ENCODE measurements around the gene SSBP4. TPM values are rescaled to one million over a fixed set of nuclear protein-coding genes. Genes with fewer than 3 reads are reported as not detected.

The SSBP4 gene
- total RNA-seq, 1 donor from 2014 or later, result 84.3 TPM

DNA sequence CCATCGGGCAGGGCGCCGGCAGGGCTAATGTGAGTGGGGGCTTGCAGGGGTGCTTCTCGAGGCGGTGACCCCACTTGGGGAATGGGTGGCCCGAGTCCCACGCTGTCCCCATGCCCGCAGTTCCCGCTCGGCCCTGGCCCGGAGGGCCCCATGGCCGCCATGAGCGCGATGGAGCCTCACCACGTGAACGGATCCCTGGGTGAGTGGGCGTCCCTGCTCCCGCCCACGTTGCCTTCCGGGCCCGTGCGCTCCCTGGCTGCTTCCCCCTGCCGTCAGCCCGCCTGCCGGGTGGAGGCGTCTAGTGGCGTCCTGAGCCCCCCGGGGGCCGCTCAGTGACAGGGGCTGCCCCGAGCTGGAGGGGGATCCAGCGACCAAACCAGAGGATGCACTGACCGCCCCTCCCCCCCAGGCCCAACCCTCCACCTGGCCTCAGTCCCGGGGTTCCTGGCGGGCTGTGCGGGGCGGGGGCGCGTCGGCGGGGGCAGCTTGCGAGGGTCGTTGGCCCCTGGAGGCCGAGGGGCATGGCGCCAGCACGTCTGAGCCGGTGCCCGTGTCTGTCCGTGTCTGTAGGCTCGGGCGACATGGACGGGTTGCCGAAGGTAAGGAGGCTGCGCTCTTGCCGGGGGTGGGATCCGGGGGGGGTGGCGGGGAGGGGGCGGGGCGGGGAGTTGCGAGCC lies 14.0 kb downstream of the SSBP4 start:
- DNase-seq (ENCODE audit: low read depth, low spot score), result no peak

- DNase-seq (ENCODE audit: low read depth, low spot score), result no peak
These were observed 14.7 kb downstream of the SSBP4 start for GRCh38 chr19:18433735-18434398.

DNA sequence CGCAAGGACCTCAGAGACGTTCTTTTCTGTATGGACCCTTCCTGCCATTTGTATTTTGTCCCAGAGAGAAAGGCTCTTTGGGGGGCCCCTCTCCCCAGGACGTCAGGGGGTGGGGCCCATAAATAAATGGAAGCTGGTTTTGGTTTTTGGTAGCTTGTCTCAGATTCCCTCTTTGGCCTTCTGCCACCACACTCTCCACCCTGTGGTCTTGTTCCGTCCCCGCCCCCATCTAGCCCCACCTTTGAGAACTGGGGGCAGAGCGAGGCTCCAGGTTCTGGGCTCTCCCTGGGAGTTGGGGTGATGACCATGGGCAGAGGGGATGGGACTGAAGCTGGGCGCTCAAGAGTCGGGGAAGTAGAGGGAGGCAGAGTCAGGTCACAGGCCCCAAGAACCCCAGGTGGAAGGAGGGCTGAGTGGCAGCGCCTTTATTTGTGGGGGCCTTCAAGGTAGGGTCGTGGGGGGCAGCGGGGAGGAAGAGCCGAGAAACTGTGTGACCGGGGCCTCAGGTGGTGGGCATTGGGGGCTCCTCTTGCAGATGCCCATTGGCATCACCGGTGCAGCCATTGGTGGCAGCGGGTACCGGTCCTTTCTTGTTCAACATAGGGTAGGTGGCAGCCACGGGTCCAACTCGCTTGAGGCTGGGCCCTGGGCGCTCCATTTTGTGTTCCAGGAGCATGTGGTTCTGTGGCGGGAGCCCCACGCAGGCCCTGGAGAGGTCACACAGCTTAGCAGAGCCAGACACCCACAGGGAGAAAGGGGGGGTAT lies 15.4 kb downstream of the SSBP4 start:
- DNase-seq (ENCODE audit: low read depth, low spot score), result no peak

DNA sequence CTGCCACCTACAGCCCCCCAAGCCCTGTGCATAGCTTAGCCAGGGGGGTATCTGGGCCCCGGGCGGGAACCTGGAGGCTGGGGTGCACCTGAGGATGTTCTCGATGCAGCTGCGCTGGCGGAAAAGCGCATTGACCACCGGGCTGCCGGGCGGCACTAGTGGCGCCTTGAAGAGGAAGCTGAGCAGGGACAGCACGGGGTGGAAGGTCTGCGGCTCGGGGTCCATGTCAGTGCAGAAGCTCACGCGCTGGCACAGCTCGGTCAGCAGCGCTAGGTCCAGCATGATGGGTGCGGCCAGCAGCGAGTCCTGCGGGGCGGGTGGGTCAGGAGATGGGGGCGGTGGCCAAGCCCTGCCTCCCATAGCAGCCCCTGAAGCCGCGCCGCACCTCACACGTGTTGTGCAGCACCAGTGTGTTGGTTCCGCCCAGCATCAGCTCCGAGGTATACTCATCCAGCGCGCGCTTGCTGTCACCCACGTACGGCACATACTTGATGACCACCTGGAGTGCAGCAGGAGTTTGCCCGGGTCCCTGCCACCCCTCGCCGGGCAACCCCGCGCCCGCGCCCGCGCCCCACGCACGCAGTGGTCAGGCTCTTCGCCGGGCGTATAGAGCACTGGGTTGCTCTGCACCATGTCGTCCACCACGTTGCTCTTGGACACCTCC lies 16.1 kb downstream of the SSBP4 start:
- no peak for DNase-seq (ENCODE audit: low read depth, low spot score)

GRCh38 chr19:18435842-18436670 lies 16.9 kb downstream of the SSBP4 start:
- no peak for DNase-seq (ENCODE audit: low read depth, low spot score)

DNA sequence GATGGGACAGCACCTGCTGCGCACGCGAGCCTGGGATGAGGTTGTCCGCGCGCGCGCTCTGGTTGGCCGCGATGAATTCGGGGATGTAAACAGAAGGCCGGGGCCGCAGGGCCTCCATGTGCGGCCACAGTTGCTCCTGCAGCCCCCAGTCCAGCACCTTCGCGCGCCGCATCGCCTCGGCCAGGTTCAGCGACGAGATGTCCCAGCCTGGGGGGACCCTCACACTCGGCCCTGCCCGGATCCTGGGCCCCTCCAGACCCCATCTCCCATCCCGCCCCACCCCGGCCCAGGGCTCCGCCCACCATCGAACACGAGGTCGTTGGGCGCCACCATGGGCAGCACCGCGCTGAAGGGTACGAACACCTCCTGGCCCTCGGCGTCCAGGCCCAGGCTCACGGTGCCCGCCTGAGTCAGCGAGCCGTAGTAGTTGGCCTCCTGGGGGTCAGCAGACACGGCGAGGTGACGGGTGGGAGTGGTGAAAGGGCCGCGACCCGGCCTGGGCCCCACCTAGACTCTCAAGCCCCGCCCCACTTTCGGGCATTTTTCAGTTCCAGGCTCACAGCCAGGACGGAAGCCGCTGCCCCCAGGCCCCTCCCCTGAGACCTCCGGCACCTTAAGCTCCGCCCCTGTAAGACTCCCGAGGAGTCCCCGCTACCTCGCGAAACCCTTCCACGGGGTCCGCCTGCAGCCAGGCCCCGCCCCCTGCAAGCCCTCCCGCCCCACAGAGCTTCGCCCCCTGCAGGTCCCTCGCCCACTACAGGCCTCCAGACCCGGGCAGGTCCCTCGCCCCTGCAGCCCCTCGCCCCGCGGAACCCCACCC lies 17.7 kb downstream of the SSBP4 start:
- no peak for DNase-seq (ENCODE audit: low read depth, low spot score)

GRCh38 chr19:18437491-18438330 lies 18.5 kb downstream of the SSBP4 start, which contains the start of gene ISYNA1:
Gene ISYNA1, minus strand, starts transcription at chr19:18438133. Its CDS starts 154 bp downstream, at chr19:18437979.
- no peak for DNase-seq (ENCODE audit: low read depth, low spot score)

DNA sequence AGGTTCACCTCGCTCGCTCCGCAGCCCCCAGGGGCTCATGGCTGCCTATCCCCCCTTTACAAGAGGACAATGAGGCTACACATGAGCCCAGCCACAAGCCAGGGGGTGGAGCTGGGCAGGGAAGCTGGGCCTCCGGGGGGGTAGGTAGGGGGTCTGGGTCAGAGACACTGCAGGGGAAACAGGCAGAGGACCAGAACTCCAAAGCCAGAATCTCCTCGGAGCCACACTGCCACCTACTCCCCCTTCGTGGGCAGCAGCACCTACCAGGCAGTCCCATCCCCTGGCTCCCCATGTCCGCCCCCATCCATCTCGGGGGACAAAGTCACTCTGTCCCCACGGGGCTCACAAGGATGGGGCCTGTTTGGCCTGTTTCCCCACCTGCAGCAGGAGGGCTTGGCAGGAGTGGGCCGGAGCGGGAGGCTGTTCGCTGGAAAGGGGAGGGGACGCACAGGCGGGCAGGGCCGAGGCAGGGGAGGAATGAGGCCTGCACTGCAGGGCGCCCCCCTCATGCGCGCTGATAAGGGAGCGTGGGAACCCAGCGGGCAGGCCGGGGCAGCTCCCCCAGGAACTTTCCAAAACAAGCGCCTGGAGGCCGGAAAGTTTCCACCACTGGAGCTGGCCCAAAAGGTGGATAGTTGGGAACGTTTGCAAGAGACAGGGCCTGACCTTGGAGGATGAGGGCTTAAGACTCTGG lies 19.3 kb downstream of the SSBP4 start:
- DNase-seq (ENCODE audit: low read depth, low spot score), result no peak

- no peak for DNase-seq (ENCODE audit: low read depth, low spot score)
These were observed 20.1 kb downstream of the SSBP4 start for GRCh38 chr19:18439025-18439909.

DNA sequence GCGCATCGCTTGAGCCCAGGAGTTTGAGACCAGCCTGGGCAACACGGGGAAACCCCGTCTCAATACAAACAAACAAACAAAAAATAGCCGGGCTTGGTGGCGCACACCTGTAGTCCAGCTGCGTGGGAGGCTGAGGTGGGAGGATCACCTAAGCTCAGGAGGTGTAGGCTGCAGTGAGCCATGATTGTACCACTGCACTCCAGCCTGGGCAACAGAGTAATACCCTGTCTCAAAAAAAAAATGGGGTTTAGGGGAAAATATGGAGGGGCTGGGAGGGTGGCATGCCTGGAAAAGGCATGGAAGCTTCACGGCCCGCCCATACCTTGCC lies 20.7 kb downstream of the SSBP4 start:
- no peak for DNase-seq (ENCODE audit: low read depth, low spot score)

DNA sequence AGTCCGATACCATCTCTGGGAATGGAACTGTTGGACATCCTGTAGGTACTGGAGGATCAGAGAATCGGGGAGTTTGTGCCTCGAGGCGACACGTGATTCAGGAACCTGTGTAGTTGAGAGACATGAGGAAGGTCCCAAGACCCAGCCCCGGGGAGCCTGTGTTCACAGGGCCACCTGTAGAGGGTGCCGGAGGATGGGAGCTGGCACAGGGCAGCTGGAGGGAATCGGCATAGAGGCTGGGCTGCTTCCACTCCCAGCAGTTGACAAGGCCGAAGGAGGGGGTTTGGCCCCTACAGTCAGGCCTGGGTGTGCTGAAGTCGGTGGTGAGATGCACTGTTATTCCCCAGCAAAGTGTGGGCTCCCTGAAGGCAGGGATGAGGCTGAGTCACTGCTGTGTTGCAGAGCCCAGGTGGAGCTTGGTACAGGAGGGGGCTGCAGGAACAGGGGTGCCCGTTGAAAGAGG lies 21.2 kb downstream of the SSBP4 start:
- DNase-seq (ENCODE audit: low read depth, low spot score), result no peak

GRCh38 chr19:18440936-18441803 lies 22.0 kb downstream of the SSBP4 start:
- no peak for DNase-seq (ENCODE audit: low read depth, low spot score)

- no peak for DNase-seq (ENCODE audit: low read depth, low spot score)
These were observed 22.9 kb downstream of the SSBP4 start for GRCh38 chr19:18441804-18442788.

DNA sequence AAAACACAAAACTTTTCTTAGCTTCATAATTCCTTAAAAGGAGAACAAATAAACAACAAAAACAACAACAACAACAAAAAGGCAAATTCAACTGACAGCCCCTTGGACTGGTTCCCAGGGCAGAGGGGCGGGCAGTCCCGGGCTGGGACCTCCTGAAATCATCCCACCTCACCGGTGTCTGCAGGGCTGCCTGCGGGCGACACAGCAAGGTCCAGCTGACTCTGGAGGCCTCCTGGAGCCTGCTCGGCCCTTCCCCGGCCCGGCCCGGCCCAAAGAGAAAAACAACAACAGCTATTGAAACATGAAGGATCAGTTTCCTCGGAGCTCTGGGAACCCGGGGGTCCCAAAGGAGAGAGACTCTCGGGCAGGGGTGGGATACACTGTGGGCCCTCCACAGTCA lies 23.7 kb downstream of the SSBP4 start:
- no peak for DNase-seq (ENCODE audit: low read depth, low spot score)

DNA sequence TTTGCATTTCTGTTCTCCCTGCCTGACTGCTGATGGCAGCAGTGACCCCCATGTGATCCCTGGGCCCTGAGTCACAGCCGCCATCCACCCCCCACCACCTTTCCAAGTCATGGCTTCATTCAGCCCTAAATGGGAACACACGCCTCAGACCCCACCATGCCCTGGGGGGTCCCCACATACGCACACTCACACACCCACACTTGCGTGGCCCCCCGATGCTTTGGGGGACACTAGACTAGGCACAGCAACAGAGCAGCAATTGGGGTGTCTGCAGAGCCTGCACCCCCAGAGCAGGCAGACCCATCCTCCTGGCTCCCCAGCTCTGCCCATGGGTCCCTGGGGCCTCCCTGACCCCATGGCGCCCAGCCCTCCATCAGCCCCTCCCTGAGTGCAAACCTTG lies 24.2 kb downstream of the SSBP4 start:
- no peak for DNase-seq (ENCODE audit: low read depth, low spot score)
